Fibroblast of gingiva (primary cell): ENCODE data around the gene NDST3.
A peak's percentile ranks its signal among the peaks of the same experiment; 100 is the strongest.
"Not testable (repeated sequence)": the region's sequence is repeated elsewhere in the genome, so short reads cannot be mapped to it uniquely, and the experiment has no call there.

ENCODE experiments used
- DNase-seq: peaks from one replicate; pipeline ENCODE4 v3.0.0-alpha.2; 2011; ENCODE audit warnings: low read depth

Gene NDST3

GRCh38 chr4:118177126-118177525 is 142.8 kb downstream of the NDST3 start:
- DNase-seq = no peak

DNA sequence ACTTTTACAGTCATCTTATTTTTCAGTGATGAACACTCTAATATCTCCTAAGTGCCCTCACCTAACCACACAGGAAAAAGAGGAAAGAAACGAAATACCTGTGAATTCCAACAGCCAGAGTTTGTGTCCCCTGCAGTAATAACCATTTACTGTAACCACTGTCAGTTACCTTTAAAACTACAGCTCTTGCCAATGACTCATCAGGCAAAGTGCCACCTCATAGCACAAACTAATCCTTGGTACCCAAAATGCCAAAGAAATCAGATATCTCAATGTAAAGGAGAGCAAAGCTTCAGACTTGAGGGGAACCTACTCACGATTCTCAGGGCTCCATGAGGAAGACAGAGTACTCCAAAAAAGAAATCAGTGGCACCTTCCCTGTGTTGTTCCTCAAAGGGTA is 146.5 kb downstream of the NDST3 start:
- peak; percentile 12 for DNase-seq

DNA sequence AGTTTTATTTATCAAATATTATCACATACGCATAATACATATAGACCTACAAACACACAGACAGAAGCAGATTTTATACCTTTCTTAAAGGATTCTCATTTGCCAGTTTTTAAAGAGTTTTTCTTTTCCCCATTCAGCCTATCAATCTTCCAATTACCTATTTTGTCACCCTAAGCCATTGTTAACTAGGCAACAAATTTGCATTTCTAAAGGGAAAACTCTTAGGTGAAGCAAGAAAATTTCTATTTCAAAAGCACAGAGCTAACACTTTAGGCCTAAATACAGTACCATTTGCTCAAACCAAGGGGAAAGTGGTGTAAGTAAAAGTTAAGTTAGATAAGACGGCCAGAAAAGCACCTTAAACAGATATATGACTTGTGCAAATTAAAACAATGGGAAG is 156.6 kb downstream of the NDST3 start:
- DNase-seq = no peak

GRCh38 chr4:118193421-118193820 is 159.1 kb downstream of the NDST3 start:
- DNase-seq = no peak

GRCh38 chr4:118206627-118207026 is 172.3 kb downstream of the NDST3 start:
- no peak for DNase-seq

- DNase-seq = no peak
Observed at GRCh38 chr4:118213101-118213500, 178.8 kb downstream of the NDST3 start.

GRCh38 chr4:118215826-118216225 is 181.5 kb downstream of the NDST3 start:
- no peak for DNase-seq

- no peak for DNase-seq
Observed at GRCh38 chr4:118221227-118221800, 187.0 kb downstream of the NDST3 start.

DNA sequence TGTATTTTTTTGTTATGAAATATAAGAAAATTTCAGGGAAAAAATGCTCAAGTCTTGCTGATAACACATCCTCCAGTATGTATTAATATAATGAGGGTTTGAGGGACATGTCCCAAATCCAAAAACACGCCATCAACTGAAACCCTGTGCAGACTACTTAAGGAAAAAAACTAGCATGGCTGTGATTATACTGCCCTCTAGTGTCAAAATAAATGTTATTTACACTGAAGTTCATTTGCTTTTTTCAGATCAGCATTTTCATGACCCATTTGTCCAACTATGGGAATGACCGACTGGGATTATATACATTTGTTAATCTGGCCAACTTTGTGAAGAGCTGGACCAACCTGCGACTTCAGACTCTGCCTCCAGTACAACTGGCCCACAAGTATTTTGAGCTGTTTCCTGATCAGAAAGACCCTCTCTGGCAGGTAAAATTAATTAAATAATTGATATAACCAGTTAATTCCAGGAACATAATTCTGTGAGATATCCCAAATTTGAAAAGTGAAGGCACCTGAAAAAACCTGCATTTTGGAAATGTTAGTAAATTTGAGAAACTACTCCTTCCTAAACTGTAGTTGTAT is 190.1 kb downstream of the NDST3 start:
- DNase-seq = peak; percentile 64

DNA sequence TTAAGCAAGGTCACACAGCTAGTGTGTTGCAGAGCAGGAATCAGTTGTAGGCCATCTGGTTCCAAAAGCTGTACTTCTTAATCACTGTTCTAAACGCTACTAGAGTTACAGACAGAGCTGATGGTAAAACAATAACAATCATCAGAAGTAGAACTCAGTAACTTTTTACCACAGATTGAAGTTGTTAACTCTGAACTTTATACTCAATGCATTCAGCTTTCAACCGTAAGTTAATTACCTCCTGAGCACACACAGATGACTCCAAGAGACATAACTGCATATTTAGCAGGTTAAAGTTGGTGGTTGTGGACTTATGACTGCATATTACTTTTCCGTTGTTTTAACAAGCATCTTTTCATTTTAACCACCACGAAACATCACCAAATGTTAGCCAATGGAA is 191.2 kb downstream of the NDST3 start:
- peak; percentile 1 for DNase-seq

DNA sequence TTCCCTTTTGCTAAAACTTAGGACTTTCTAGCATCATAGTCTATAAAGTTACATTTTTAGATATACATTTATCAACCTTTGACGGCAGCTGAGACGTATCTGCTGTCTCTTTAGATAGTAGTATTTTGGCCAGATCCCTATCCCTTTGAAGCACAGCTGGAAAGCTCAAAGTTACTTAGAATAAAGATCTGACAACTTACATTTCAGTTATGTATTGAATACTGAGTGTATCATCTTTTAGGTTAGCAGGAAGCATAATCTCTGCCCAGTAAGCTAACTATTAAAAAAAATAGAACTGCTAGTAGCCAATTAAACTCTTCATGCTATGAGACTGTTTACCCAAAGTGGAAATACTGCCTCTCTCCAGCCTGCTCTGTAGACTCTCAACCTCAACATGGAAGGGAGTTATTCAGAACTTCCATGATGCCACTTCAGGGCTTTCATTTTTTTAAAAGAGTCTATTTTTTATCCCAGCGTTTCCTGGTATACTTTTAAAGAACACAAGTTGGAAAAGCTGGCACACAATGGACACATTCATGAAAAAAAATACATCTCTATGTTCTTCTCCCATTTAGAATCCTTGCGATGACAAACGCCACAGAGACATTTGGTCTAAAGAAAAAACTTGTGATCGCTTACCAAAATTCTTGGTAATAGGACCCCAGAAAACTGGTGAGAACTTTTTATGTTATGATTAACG is 192.2 kb downstream of the NDST3 start:
- DNase-seq = no peak

DNA sequence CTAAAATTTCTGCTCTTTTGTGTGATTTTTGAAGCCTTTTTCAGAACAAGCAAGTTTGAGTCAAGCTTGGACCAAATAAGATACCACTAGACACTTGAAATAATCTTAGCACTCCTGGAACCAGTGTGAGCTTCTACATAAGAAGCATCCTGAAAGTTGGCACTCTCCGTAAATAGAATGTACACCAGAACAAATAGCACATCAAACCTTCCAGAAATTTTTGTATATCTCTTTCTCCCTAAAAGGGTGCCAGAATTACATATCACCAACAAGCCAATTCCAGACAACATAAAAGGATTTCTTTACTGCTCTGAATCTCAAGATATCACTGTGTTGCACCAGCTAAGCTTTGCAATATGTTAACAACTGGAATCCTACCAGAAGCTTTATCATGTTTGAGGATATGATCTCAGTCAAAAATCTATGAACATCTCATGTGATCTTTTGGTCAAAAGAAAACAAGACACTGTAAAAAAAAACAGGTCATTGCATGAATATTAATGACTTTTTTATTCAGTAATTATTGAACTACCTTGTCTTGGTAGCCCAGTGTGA is 201.4 kb downstream of the NDST3 start:
- no peak for DNase-seq

DNA sequence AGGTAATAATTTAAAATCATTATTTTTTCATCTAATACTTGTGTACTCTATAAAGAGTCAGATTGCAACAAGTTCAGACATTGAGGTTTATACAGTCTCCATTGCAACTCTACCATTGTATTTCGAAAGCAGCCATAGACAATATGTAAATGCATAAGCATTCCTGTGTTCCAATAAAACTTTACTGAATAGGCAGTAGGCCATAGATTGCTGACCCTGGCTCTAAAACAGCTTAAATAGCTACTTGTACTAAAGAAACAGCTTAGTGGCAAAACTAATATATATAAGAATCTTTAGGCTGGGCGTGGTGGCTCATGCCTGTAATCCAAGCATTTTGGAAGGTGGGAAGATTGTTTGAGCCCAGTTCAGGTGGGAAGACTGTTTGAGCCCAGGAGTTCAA is 203.2 kb downstream of the NDST3 start:
- no peak for DNase-seq

DNA sequence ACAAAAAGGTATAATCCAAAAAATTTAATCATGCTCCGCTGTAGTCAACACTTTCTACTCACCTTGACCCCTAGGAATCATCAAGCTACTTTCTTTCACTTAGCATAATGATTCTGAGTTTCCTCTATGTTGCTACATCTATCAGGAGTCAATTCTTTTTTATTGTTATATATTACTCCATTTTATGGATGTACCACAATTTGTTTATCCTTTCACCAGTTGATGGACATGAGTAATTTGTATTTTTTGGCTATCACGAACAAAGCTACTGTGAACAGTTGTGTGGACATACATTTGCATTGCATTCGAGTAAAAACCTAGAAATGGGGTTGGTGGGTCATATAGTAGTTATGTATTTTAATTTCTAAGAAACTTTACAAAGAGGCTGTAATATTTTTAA is 215.6 kb downstream of the NDST3 start:
- no peak for DNase-seq

GRCh38 chr4:118254368-118254767 is 220.1 kb downstream of the NDST3 start:
- DNase-seq = no peak

DNA sequence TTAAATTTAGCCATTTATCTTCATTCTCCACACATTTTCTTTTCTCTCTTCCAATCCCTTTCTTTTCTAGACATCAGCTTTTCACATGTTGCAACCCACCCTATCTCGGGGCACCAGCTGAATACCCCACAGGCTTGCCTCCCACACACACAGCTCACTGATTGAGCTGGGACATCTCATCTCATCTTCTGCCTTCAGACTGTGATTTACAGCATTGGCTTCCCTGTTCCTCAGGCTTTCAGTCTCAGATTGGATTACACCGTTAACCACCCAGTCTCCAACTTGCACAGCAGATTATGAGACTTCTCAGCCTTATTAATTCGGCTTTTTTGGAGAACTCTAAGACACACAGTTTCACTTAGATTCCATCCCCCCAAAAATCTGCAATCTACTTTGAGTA is 224.8 kb downstream of the NDST3 start:
- DNase-seq = no peak

- DNase-seq = no peak
Observed at GRCh38 chr4:118260309-118260708, 226.0 kb downstream of the NDST3 start.

- no peak for DNase-seq
Observed at GRCh38 chr4:118264096-118264495, 229.8 kb downstream of the NDST3 start.

GRCh38 chr4:118265312-118266144 is 231.2 kb downstream of the NDST3 start:
- DNase-seq = no peak

GRCh38 chr4:118266145-118266496 is 231.8 kb downstream of the NDST3 start:
- not testable (repeated sequence) for DNase-seq

- DNase-seq = no peak
Observed at GRCh38 chr4:118268780-118269179, 234.5 kb downstream of the NDST3 start.

GRCh38 chr4:118270492-118270891 is 236.2 kb downstream of the NDST3 start:
- peak; percentile 25 for DNase-seq

GRCh38 chr4:118271788-118272187 is 237.5 kb downstream of the NDST3 start:
- no peak for DNase-seq
